GM12878 (cell line): Measurements from ENCODE around the gene TBL1XR1. TPM values are rescaled to one million over a fixed set of nuclear protein-coding genes. Genes with fewer than 3 reads are reported as not detected.

ENCODE experiments used
- ATAC-seq: fragments of 200-7000 bp; cut with Tn5 transposase; 3 replicates; pipeline ENCODE4 v1.9.1; 2020; ENCODE audit warnings: mild to moderate bottlenecking, moderate library complexity
- BruUV-seq: library from RNA; stranded (reverse); fragments of 400-500 nt; replicated peaks from 2 replicates; lab custom pipeline; 2021; lab: Mats Ljungman, UMichigan
- CTCF ChIA-PET: fragments of 300-600 bp; sonication (Branson Sonifier 250); formaldehyde crosslinking; extraction: SDS; loops from one replicate; lab custom pipeline; 2021; ENCODE audit warnings: inconsistent platforms; lab: Yijun Ruan, JAX
- POLR2A ChIA-PET: fragments of 350-600 bp; formaldehyde crosslinking; extraction: SDS; loops from one replicate; lab custom pipeline; 2021; ENCODE audit warnings: inconsistent platforms; lab: Charles Lee
- RAD21 ChIA-PET: fragments of 300-600 bp; sonication (Branson Sonifier 250); formaldehyde crosslinking; loops from one replicate; lab custom pipeline; 2023; ENCODE audit warnings: antibody characterized with exemption; ENCODE audit not compliant: unreplicated experiment; lab: Charles Lee
- SMC1A ChIA-PET: fragments of 300-600 bp; sonication (Branson Sonifier 250); formaldehyde crosslinking; loops from one replicate; lab custom pipeline; 2023; ENCODE audit not compliant: unreplicated experiment, uncharacterized antibody; lab: Charles Lee
- DNase-seq: peaks from one replicate; pipeline ENCODE4 v3.0.0-alpha.2; 2011; ENCODE audit warnings: low read depth, low spot score
- FAIRE-seq: peaks from 3 replicates; lab custom pipeline; 2011; peaks lifted over from hg19 to GRCh38; lab: Jason Lieb, UNC
- H2AFZ ChIP-seq: 2 replicates; pipeline ENCODE4 v1.6.0; 2011; ENCODE audit warnings: low read depth, low read length, control low read depth; ENCODE audit not compliant: control insufficient read depth
- H3K27ac ChIP-seq: 2 replicates; pipeline ENCODE4 v1.5.1; 2011; ENCODE audit warnings: control low read depth; ENCODE audit not compliant: control insufficient read depth, insufficient read depth
- H3K27me3 ChIP-seq, 2 experiments: replicated peaks in 1 of 2; 2 replicates each; pipeline versions ENCODE4 v1.6.0 to v1.6.1; 2011; ENCODE audit warnings: low read length in 1 of 2; ENCODE audit not compliant: control insufficient read depth in 2 of 2, insufficient read depth in 2 of 2
- H3K36me3 ChIP-seq, 2 experiments: 2 replicates each; pipeline ENCODE4 v1.5.1; 2011; ENCODE audit warnings: low read length in 1 of 2; ENCODE audit not compliant: control insufficient read depth in 2 of 2, insufficient read depth in 2 of 2
- H3K4me1 ChIP-seq: 2 replicates; pipeline ENCODE4 v1.6.1; 2011; ENCODE audit warnings: mild to moderate bottlenecking, low read length, moderate library complexity, mixed read lengths; ENCODE audit not compliant: control insufficient read depth, insufficient read depth
- H3K4me2 ChIP-seq: 2 replicates; pipeline ENCODE4 v1.6.0; 2011; ENCODE audit warnings: control low read depth; ENCODE audit not compliant: control insufficient read depth, insufficient read depth
- H3K4me3 ChIP-seq: fragments of 200-600 bp; sonication (generic); 2 replicates; pipeline ENCODE4 v1.5.1; 2016
- H3K79me2 ChIP-seq: 2 replicates; pipeline ENCODE4 v1.6.0; 2011; ENCODE audit warnings: low read length; ENCODE audit not compliant: control insufficient read depth, insufficient read depth
- H3K9ac ChIP-seq: 2 replicates; pipeline ENCODE4 v1.8.0; 2011; ENCODE audit warnings: low read length, control low read depth, mixed read lengths; ENCODE audit not compliant: control insufficient read depth, insufficient read depth
- H3K9me3 ChIP-seq: replicated peaks from 3 replicates; pipeline ENCODE4 v1.5.1; 2011; ENCODE audit warnings: mild to moderate bottlenecking, low read length; ENCODE audit not compliant: control insufficient read depth, insufficient read depth
- H4K20me1 ChIP-seq: 2 replicates; pipeline ENCODE4 v1.6.0; 2011; ENCODE audit not compliant: control insufficient read depth, insufficient read depth
- BHLHE40 ChIP-seq, 2 experiments: fragments of 450-650 bp in 1 of 2; IDR thresholded peaks; 2 replicates each; pipeline ENCODE4 v1.6.1; 2011 to 2017; ENCODE audit warnings: low read depth in 2 of 2, borderline replicate concordance in 1 of 2, improper control_type of control experiment in 1 of 2, low read length in 1 of 2, mild to moderate bottlenecking in 1 of 2
- ZBTB40 ChIP-seq: fragments of 450-650 bp; IDR thresholded peaks from 2 replicates; pipeline ENCODE4 v1.6.1; 2016; ENCODE audit warnings: mild to moderate bottlenecking, moderate library complexity, borderline replicate concordance
- WGBS: methylation state at CpG from one replicate; pipeline ENCODE4 v1.1.6; 2016; ENCODE audit warnings: low lambda C conversion rate; ENCODE audit not compliant: insufficient replicate concordance, insufficient coverage; ENCODE audit errors: missing lambda C conversion rate; 5-methylcytosine and 5-hydroxymethylcytosine counted together
- in situ Hi-C: fragments of 300-500 bp; cut with MboI; formaldehyde crosslinking; loops from 9 replicates; pipeline ENCODE4 v1.14.3; 2018; ENCODE audit warnings: mixed read lengths
- intact Hi-C: fragments of 100-400 bp; cut with micrococcal nuclease; formaldehyde crosslinking; loops from one replicate; pipeline ENCODE4 v1.14.2; 2022; ENCODE audit not compliant: unreplicated experiment
- polyA plus RNA-seq, 11 experiments: library from polyadenylated mRNA; depleted of rRNA in 4 of 11; unstranded in 6 of 11; stranded (reverse) in 5 of 11; fragments of >200 nt; fragmentation: Nextera tagmentation in 4 of 11; fragmentation: Illumina TruSeq in 1 of 11; extraction: Ambion mirVana in 4 of 11; extraction: Trizol in 1 of 11; gene quantifications; 1 replicate in 1 of 11; 2 replicates in 10 of 11; pipeline versions ENCODE4 v1.2.1 to v1.2.3, GENCODE V29; 2011 to 2016; ENCODE audit warnings: inconsistent platforms in 2 of 11, missing spikeins in 2 of 11, low read depth in 1 of 11
- total RNA-seq, 4 experiments: library from RNA; depleted of rRNA in 3 of 4; stranded (reverse); fragments of >200 nt in 3 of 4; fragmentation: Illumina TruSeq in 1 of 4; extraction: Trizol in 1 of 4; gene quantifications; 2 replicates each; pipeline versions ENCODE4 v1.2.1 to v1.2.3, GENCODE V29; 2013 to 2021

Gene TBL1XR1
- total and polyA plus RNA-seq, 10 of the 15 experiments (the other 5 are each of a cell fraction or from before 2014, with no cell fraction given): 13.0 to 115 (median 60.4) TPM

GRCh38 chr3:176970770-176971169, 226.5 kb downstream of the TBL1XR1 start:
- Histone ChIP-seq H3K9me3 (no peaks in the 10 kb centered on the region), H3K36me3 (no peaks in the 10 kb centered on the region), H3K4me2 (no peak overlapping the region), H3K27ac (no peak overlapping the region), H3K9ac (no peak overlapping the region), H3K4me3 (no peak overlapping the region), H3K79me2 (no peaks in the 10 kb centered on the region), H2AFZ (no peak overlapping the region), H3K4me1 (no peaks in the 10 kb centered on the region), H4K20me1 (no peaks in the 10 kb centered on the region), H3K27me3 (no peaks in the 10 kb centered on the region; a peak in 1 of 4 replicates)
- intact Hi-C loops: no loop called here
- no TSS peak for BruUV-seq
- WGBS: 86% methylated on average over 3 of the region's 3 CpGs
- ATAC-seq (no peak), DNase-seq (no peak), FAIRE-seq (no peak)
- in situ Hi-C loops: no loop called here
- POLR2A ChIA-PET: no interaction called here
- SMC1A ChIA-PET: no interaction called here
- CTCF ChIA-PET: no interaction called here
- no peak for TF ChIP-seq BHLHE40 (IDR thresholded peaks at IDR 0.05; ENCODE audit: borderline replicate concordance in 1 of 2, low read depth in 2 of 2, low read length in 1 of 2)
- peak; percentile 39; the same call in 1 of the 2 replicates for TF ChIP-seq ZBTB40
- RAD21 ChIA-PET: no interaction called here
